Central memory CD8-positive, alpha-beta T cell (primary cell): ENCODE data around the gene SMC6.

Source experiments
- ATAC-seq: fragments of 150-1000 bp; cut with Tn5 transposase; replicated peaks from 2 replicates; pipeline ENCODE4 v1.10.0; 2022; ENCODE audit warnings: mild to moderate bottlenecking, moderate FRiP score, moderate number of reproducible peaks; ENCODE audit not compliant: poor library complexity, severe bottlenecking; ENCODE audit errors: extremely low read depth
- DNase-seq, 2 donors: peaks; one replicate each; pipeline ENCODE4 v3.0.0; 2021; ENCODE audit warnings: low spot score in 2 of 2
- H3K27ac Mint-ChIP-seq: one replicate; pipeline ENCODE4 v1.8.0; 2022; ENCODE audit warnings: low read depth, mild to moderate bottlenecking, moderate library complexity, mixed read lengths
- H3K27me3 Mint-ChIP-seq: one replicate; pipeline ENCODE4 v1.8.0; 2022; ENCODE audit warnings: mixed read lengths
- H3K36me3 Mint-ChIP-seq: one replicate; pipeline ENCODE4 v1.8.0; 2022; ENCODE audit warnings: mild to moderate bottlenecking, moderate library complexity, mixed read lengths; ENCODE audit not compliant: insufficient read depth
- H3K4me1 Mint-ChIP-seq: one replicate; pipeline ENCODE4 v1.8.0; 2022; ENCODE audit warnings: mixed read lengths
- H3K4me3 Mint-ChIP-seq: one replicate; pipeline ENCODE4 v1.8.0; 2022; ENCODE audit warnings: mild to moderate bottlenecking, moderate library complexity, mixed read lengths
- H3K9me3 Mint-ChIP-seq: one replicate; pipeline ENCODE4 v1.8.0; 2022; ENCODE audit warnings: mixed read lengths

Gene SMC6

DNA sequence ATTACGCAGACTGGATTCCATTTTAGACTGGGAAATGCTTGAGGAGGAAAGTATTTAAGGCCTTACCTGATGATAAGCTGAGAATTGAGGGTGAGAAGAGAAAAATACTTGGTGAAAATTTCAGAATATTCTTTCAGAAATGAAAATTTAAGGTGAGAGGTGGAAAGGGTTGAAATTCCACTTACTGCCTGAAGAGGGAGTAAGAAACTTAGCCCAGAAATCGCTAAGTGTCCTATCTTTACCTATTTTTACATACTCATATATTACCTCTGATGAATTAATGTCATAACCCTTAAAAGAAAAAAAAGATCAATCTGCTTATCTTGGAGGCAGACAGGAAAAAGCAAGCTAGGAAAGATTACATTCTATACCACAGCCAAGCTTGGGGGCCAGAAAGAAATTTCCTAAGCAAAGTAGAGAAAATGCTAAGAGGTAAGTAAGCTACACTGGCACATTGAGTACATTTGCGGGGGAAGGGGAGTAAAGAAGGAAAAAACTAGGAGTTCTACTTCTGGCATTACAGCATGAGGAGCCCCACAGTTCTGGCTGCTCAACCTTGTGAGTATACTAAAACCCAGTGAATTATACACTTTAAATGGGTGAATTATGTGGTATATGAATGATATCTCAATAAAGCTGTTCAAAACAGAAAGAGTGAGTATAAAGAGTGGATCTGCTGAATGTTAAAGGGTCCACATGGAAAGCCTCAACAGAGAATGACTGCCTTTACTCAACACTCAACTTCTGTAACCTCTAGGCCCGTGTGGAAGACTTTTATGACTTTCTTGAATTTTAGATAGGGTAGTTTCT lies 33.8 kb downstream of the SMC6 start:
- Mint-ChIP-seq H3K27ac (no peak overlapping the region), H3K36me3 (peaks cover 13% of the 10 kb centered on the region), H3K4me1 (no peaks in the 10 kb centered on the region), H3K4me3 (no peak overlapping the region), H3K9me3 (no peaks in the 10 kb centered on the region), H3K27me3 (no peaks in the 10 kb centered on the region)
- no peak for DNase-seq
- no peak for ATAC-seq

- Mint-ChIP-seq H3K27me3 (no peaks in the 10 kb centered on the region), H3K4me3 (no peak overlapping the region), H3K27ac (no peak overlapping the region), H3K4me1 (no peaks in the 10 kb centered on the region), H3K9me3 (no peaks in the 10 kb centered on the region), H3K36me3 (peaks cover 24% of the 10 kb centered on the region)
- no peak for ATAC-seq
- no peak for DNase-seq
Measured at GRCh38 chr2:17718689-17719088, 34.9 kb downstream of the SMC6 start.

DNA sequence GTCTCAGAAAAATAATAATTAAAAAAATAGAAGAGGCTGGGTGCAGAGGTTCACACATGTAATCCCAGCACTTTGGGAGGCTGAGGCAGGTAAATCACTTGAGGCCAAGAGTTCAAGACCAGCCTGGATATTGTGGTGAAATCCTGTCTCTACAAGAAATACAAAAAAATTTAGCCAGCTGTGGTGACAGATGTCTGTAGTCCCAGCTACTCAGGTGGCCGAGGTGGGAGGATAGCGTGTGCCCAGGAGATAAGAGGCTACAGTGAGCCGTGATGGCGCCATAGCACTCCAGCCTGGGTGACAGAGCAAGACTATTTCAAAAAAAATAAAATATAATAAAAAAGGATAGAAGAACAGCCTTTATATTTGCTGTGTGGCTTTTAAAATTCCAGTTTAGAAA lies 35.9 kb downstream of the SMC6 start:
- Mint-ChIP-seq H3K4me1 (no peaks in the 10 kb centered on the region), H3K27me3 (no peaks in the 10 kb centered on the region), H3K9me3 (no peaks in the 10 kb centered on the region), H3K4me3 (no peak overlapping the region), H3K36me3 (peaks cover 31% of the 10 kb centered on the region), H3K27ac (no peak overlapping the region)
- ATAC-seq (no peak), DNase-seq (no peak)

DNA sequence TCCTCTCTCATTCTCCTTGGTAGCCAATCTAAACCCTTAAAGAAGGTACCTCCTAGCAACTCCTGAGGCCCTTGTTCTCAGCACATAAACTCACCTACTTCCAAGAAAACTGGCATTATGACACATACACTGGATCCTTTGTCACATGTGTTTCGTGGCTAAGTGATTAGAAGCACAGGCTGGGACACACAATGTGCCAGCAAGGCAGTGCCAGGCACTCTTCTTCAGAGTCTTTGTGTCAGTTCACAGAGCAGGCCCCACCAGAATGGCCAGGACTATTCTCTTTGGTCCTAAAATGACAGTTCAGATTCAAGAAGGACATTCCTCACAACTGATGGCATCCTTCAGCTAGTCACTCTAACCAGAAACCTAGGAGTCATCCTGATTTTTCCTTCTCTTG lies 40.3 kb downstream of the SMC6 start:
- ATAC-seq (no peak), DNase-seq (no peak)
- Mint-ChIP-seq H3K27me3 (no peaks in the 10 kb centered on the region), H3K27ac (no peak overlapping the region), H3K4me3 (no peak overlapping the region), H3K9me3 (no peaks in the 10 kb centered on the region), H3K4me1 (no peaks in the 10 kb centered on the region), H3K36me3 (peaks cover 27% of the 10 kb centered on the region)

DNA sequence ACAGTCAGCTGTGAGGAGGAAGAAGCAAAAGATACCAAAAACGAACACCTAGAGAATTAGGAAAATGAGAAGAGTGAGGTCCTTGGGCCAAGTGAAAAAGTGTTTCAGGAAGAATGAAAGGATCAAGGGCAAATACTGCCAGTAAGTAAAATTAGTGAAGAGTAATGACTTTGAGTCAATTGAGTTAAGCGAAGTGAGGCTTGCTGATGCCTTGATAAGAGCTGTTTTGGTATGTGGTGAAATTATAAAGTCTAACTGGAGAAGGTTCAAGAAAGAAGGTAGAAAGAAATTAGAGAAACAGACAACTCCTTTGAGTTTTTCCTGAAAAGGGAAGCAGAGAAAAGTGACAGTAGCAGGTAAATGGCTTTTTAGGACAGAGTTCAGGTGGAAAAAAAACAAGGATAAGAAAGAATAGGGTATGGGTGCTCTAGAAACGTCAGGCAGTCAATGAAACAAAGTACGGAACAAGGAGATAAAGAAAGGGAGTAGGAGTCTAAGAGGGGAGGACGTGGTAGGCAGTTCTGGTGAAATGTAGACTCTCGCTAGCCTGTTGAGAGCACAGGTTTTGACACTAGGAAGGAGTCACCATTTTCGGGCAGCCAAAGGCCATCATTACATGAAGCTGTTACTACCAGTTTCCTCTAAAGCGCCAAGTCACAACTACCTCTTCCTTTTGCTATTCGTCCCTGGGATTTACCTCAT lies 42.9 kb downstream of the SMC6 start:
- no peaks in the 10 kb centered on the region for H3K4me1 Mint-ChIP-seq
- DNase-seq (no peak), ATAC-seq (no peak)
- no peaks in the 10 kb centered on the region for H3K9me3 Mint-ChIP-seq
- H3K27ac Mint-ChIP-seq, result no peak overlapping the region
- H3K27me3 Mint-ChIP-seq, result no peaks in the 10 kb centered on the region
- peaks cover 27% of the 10 kb centered on the region for H3K36me3 Mint-ChIP-seq
- no peak overlapping the region for H3K4me3 Mint-ChIP-seq

DNA sequence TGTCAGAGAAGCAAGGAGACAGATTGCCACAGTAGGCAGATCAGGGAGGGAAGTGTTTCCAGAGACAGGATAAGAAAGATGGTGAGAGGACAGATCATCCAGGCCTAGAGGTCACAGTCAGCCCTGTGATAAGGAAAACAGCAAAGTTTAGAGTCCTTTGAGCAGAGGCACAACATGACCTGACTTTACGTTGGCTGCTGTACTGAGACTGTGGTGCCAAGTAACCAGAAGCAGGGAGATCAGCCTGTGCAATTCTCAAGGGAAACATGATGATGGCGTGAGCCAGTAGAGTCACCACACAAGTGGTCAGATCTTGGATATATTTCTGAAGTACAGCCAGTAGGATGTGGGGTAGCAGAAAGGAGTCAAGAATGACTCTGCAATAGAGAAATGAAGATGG lies 43.7 kb downstream of the SMC6 start:
- Mint-ChIP-seq H3K36me3 (peaks cover 30% of the 10 kb centered on the region), H3K9me3 (no peaks in the 10 kb centered on the region), H3K4me1 (no peaks in the 10 kb centered on the region), H3K4me3 (no peak overlapping the region), H3K27ac (no peak overlapping the region), H3K27me3 (no peaks in the 10 kb centered on the region)
- ATAC-seq (no peak), DNase-seq (no peak)

DNA sequence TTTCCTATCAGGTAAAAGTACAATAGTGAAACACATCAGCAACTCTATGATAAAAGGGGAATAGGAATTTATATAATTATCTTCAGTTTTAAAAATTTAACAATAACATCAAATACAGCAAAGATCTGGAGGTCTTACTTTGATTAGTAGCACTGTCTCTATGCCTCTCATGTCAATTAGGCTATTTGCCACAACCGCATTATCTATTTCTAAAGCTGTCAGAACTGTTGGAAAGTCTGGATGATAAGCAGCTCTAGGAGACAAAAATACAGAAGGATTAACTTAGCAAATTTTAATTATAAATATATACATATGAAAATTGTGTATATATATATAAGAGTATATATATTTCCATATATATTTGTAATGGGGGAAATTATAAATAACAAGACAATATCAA lies 45.1 kb downstream of the SMC6 start:
- H3K36me3 Mint-ChIP-seq, result peaks cover 21% of the 10 kb centered on the region
- no peak overlapping the region for H3K27ac Mint-ChIP-seq
- no peaks in the 10 kb centered on the region for H3K27me3 Mint-ChIP-seq
- H3K4me3 Mint-ChIP-seq, result no peak overlapping the region
- no peaks in the 10 kb centered on the region for H3K4me1 Mint-ChIP-seq
- no peaks in the 10 kb centered on the region for H3K9me3 Mint-ChIP-seq
- ATAC-seq, result no peak
- DNase-seq, result no peak

DNA sequence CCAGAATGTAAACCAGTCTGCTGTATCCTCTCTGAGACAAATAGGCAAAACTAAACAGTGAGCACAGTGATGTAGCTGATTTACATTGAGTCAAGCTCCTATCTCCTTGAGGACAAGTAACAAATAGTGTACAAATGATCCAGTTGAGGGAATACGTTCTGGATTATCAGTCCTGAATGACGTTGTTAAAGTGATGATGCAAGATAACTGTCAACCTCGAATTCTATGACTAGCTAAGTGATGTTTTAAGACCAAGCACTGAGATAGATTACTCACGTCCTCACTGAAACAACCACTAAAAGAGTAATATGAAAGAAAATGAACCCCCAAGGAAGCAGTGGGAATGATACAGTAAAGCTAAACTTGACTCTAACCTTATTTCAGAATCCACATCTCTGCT lies 46.8 kb downstream of the SMC6 start:
- no peak for DNase-seq
- Mint-ChIP-seq H3K4me3 (no peak overlapping the region), H3K27me3 (no peaks in the 10 kb centered on the region), H3K9me3 (no peaks in the 10 kb centered on the region), H3K27ac (no peak overlapping the region), H3K4me1 (no peaks in the 10 kb centered on the region), H3K36me3 (peaks cover 18% of the 10 kb centered on the region)
- no peak for ATAC-seq

- H3K9me3 Mint-ChIP-seq, result no peaks in the 10 kb centered on the region
- ATAC-seq (no peak), DNase-seq (no peak)
- H3K4me1 Mint-ChIP-seq, result no peaks in the 10 kb centered on the region
- no peak overlapping the region for H3K4me3 Mint-ChIP-seq
- H3K27me3 Mint-ChIP-seq, result no peaks in the 10 kb centered on the region
- H3K36me3 Mint-ChIP-seq, result peaks cover 18% of the 10 kb centered on the region
- no peak overlapping the region for H3K27ac Mint-ChIP-seq
Measured at GRCh38 chr2:17690776-17691175, 62.8 kb downstream of the SMC6 start.

GRCh38 chr2:17689010-17689409 lies 64.6 kb downstream of the SMC6 start:
- Mint-ChIP-seq H3K36me3 (peaks cover 15% of the 10 kb centered on the region), H3K4me3 (no peak overlapping the region), H3K27me3 (no peaks in the 10 kb centered on the region), H3K4me1 (no peaks in the 10 kb centered on the region), H3K27ac (no peak overlapping the region), H3K9me3 (no peaks in the 10 kb centered on the region)
- ATAC-seq (no peak), DNase-seq (no peak)

DNA sequence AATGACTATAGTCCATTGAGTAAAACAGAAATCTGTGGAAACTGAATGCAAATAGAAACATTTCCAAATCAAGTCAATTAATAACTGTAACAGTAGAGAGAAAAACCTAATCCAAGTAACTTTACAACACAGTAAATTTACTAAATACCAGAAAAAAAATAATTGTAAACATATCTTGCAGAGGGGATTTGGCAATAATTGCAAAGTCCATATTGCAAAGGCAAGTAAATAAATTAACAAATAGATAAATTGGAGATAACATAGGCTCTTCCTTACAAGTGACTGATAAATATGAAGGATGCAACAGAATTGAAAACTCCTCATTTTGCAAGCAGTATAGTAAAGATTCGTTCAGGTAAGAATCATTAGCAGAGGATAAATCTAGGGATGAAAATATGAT lies 65.0 kb downstream of the SMC6 start:
- ATAC-seq, result no peak
- DNase-seq, result no peak
- H3K27me3 Mint-ChIP-seq, result no peaks in the 10 kb centered on the region
- no peaks in the 10 kb centered on the region for H3K9me3 Mint-ChIP-seq
- no peak overlapping the region for H3K27ac Mint-ChIP-seq
- H3K36me3 Mint-ChIP-seq, result peaks cover 14% of the 10 kb centered on the region
- no peak overlapping the region for H3K4me3 Mint-ChIP-seq
- H3K4me1 Mint-ChIP-seq, result no peaks in the 10 kb centered on the region

- H3K36me3 Mint-ChIP-seq, result peaks cover 21% of the 10 kb centered on the region
- no peaks in the 10 kb centered on the region for H3K9me3 Mint-ChIP-seq
- no peak for DNase-seq
- no peaks in the 10 kb centered on the region for H3K4me1 Mint-ChIP-seq
- ATAC-seq, result no peak
- H3K27me3 Mint-ChIP-seq, result no peaks in the 10 kb centered on the region
- no peak overlapping the region for H3K4me3 Mint-ChIP-seq
- H3K27ac Mint-ChIP-seq, result no peak overlapping the region
Measured at GRCh38 chr2:17683981-17684380, 69.6 kb downstream of the SMC6 start.

DNA sequence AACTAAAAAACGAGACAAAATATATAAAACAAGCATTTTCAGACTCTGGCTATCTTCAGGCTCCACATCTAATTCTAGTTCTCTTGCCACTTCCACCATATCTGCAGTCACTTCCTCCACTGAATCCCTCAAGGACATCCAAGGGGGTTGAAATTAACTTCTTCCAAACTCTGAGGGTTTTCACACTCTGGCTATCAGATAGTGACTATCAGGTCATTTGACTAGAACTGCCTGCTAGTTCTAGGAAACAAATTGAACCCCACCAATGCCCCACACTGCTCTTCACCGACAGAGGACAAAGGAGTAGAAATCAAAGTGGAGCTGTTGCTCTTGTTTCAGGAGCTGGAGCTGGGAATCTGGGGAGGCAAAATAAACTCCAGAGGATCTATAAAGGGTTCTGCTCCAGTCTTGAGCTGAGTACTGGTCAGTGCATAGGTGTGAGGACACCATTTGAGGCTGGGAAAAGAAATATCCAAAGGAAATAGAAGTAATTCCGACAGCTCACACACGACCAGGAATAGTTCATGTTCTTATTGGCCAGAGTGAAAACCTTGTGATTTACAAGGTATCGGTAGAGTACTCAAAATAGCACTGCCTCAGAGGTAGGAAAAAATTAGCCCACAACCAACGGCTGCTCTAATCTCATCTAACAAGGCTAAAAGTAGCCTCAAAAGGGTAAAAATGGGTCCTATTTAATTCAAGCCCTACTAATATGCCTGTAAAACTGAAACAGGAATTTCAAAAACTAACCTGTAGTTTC lies 71.3 kb downstream of the SMC6 start:
- Mint-ChIP-seq H3K27me3 (no peaks in the 10 kb centered on the region), H3K4me1 (no peaks in the 10 kb centered on the region), H3K36me3 (peaks cover 20% of the 10 kb centered on the region), H3K27ac (no peak overlapping the region), H3K4me3 (no peak overlapping the region), H3K9me3 (no peaks in the 10 kb centered on the region)
- no peak for ATAC-seq
- DNase-seq, result no peak
